HG02884 (cell line): Measurements from ENCODE around the gene EXOC1L.

Experiments
- ATAC-seq: cut with Tn5 transposase; IDR thresholded peaks from one replicate; pipeline ENCODE4 v1.9.1; 2021; ENCODE audit warnings: mild to moderate bottlenecking, moderate library complexity; ENCODE audit not compliant: unreplicated experiment

EXOC1L gene

DNA sequence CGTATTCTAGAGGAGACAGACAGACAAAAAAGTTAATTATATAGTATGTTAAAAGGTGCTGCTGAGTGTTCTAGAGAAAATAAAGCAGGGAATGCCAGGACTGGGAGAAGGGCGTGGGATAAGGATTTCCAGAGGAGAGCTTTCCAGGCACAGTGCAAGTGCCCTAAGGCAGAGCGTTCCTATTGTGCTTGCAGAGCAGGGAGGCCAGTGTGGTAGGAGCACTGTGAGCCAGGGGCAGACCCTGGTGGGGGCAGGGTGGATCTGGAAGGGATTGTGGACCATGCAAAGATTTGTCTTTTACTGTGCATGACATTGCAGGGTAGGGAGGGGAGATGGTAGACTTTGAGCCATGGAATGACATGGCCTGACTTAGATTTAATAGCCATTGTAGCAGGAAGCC, 59.6 kb downstream of the EXOC1L start:
- ATAC-seq = no peak

DNA sequence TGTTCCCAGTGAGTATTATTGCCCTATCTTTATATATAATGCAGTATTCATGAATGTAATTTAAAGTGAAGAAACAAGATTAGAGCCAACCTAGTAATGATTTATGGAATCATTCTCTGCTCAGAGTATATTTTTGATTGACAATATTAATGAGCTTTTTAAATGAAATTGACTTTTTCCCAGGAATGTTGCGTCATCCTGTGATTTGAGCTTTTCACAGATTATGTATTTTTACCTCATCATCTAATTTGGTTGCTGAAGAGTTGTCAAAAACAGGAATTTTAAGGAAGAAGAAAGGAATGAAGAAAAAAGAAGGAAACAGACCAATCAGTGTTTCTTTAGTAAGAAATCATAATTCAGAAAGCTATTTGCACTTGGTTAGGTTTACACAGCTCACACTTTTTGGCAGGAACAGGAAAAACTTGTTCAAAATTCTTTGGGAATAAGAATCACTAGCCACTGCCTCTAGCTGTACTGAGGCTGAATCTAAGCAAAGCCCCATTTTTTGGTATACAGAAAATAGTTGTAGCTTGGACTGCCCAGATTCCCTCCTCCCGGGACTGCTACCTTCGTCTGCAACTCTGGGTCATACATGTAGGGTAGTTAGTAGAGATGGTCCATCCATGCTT, 61.2 kb downstream of the EXOC1L start:
- ATAC-seq = no peak

DNA sequence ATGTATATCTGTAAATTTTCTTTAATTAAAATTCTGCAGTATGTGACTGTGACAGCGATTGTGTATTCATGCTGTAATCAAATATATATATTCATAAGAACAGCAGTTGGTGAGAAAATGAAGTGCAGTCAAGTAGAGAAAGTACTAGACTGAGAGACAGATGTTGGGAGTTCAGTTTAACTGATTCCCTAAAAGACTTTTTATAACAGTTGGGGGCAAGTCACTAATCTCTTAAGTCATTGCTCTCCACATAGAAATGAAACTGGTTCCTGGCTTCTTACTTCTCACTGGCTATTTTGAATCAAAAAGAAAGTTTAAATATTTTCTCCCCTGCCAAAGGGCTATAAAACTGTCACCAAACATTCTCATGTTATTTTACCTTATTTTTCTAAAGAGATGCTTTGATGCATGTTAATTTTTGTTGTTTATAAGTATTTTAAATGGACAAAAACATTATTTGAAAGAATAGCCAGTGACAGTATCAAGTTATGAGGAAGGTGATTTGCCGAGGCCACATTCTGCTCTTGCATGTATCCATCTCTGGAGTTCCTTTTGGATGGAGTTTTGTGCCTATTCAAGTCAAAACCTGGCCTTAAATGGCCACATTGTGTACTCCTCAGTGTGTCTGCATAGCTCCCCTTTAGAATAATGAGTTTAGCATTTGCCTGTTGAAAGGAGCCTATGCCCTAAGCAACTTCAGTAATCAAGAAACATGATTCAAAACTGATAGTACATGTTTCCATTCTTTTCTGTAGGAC, 64.7 kb downstream of the EXOC1L start:
- ATAC-seq = no peak

DNA sequence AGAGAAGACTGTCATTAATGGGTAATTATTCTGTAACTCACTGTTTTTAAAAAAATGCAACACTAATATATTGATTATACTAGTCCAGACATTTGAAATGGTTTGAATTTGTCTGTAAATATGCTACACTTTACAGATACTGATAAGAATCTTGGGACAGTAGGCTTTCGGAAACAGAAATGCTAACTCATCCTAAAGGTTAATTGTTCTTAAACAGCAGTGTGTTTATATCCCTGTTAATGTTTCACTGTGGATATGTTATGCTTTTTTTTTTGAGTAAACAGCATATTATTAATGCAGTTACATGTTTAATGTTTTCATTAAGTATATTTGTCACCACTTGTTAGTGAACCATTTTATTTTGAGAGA, 65.2 kb downstream of the EXOC1L start:
- no peak for ATAC-seq
